Caco-2 (cell line): ENCODE measurements around the gene MCEE. TPM values are rescaled to one million over a fixed set of nuclear protein-coding genes. Genes with fewer than 3 reads are reported as not detected.
"Not testable (repeated sequence)": the region's sequence is repeated elsewhere in the genome, so short reads cannot be mapped to it uniquely, and the experiment has no call there.

ENCODE experiments used
- BruUV-seq: library from RNA; stranded (reverse); fragments of 400-500 nt; replicated peaks from 2 replicates; lab custom pipeline; 2021; lab: Mats Ljungman, UMichigan
- CTCF ChIA-PET: fragments of 300-600 bp; sonication (Branson Sonifier 250); formaldehyde crosslinking; loops from one replicate; lab custom pipeline; 2022; ENCODE audit warnings: antibody characterized with exemption; lab: Charles Lee
- POLR2A ChIA-PET: fragments of 300-600 bp; sonication (Branson Sonifier 250); formaldehyde crosslinking; loops from one replicate; lab custom pipeline; 2022; ENCODE audit warnings: antibody characterized with exemption; lab: Charles Lee
- DNase-seq, 2 experiments: peaks; one replicate each; pipeline versions ENCODE4 v3.0.0 to v3.0.0-alpha.2; 2020 to 2022
- H3K27me3 ChIP-seq: replicated peaks from 2 replicates; pipeline ENCODE4 v1.6.0; 2011; ENCODE audit warnings: low read length; ENCODE audit not compliant: control insufficient read depth, insufficient read depth
- H3K36me3 ChIP-seq: 2 replicates; pipeline ENCODE4 v1.5.1; 2011; ENCODE audit warnings: low read length; ENCODE audit not compliant: control insufficient read depth, insufficient read depth
- H3K4me1 ChIP-seq: fragments of 250-450 bp; sonication (Bioruptor Pico); 2 replicates; pipeline ENCODE4 v1.5.1; 2020; ENCODE audit warnings: mild to moderate bottlenecking
- H3K4me3 ChIP-seq: 2 replicates; pipeline ENCODE4 v1.5.1; 2011; ENCODE audit warnings: low read depth, mild to moderate bottlenecking, control low read depth, low read length
- H3K9me3 ChIP-seq: fragments of 250-450 bp; sonication (Bioruptor Pico); 2 replicates; pipeline ENCODE4 v1.5.1; 2020; ENCODE audit warnings: mild to moderate bottlenecking, moderate library complexity
- H3K27ac Mint-ChIP-seq: one replicate; pipeline ENCODE4 v1.8.0; 2022; ENCODE audit warnings: mixed read lengths; ENCODE audit not compliant: unreplicated experiment
- H3K27me3 Mint-ChIP-seq: one replicate; pipeline ENCODE4 v1.8.0; 2022; ENCODE audit warnings: mixed read lengths; ENCODE audit not compliant: insufficient read depth, unreplicated experiment
- H3K36me3 Mint-ChIP-seq: one replicate; pipeline ENCODE4 v1.8.0; 2022; ENCODE audit warnings: mild to moderate bottlenecking, mixed read lengths; ENCODE audit not compliant: insufficient read depth, unreplicated experiment
- H3K4me1 Mint-ChIP-seq: one replicate; pipeline ENCODE4 v1.8.0; 2022; ENCODE audit warnings: low read depth, mixed read lengths; ENCODE audit not compliant: unreplicated experiment
- H3K4me3 Mint-ChIP-seq: one replicate; pipeline ENCODE4 v1.8.0; 2022; ENCODE audit warnings: mild to moderate bottlenecking, moderate library complexity, mixed read lengths; ENCODE audit not compliant: unreplicated experiment
- H3K9me3 Mint-ChIP-seq: one replicate; pipeline ENCODE4 v1.8.0; 2022; ENCODE audit warnings: mixed read lengths; ENCODE audit not compliant: unreplicated experiment
- intact Hi-C: fragments of 100-400 bp; cut with micrococcal nuclease; formaldehyde crosslinking; loops from one replicate; pipeline ENCODE4 v1.10.0; 2022; ENCODE audit not compliant: unreplicated experiment
- total RNA-seq: library from RNA; stranded (reverse); gene quantifications from 2 replicates; pipeline ENCODE4 v1.2.3, GENCODE V29; 2022
- TF ChIP-seq, protein P1 (sequence below), 2 experiments: fragments of 200-600 bp in 1 of 2; IDR thresholded peaks; 1 replicate in 1 of 2; 2 replicates in 1 of 2; pipeline versions ENCODE4 v1.5.1 to v1.8.0; 2011 to 2022; ENCODE audit warnings: antibody characterized with exemption in 1 of 2, control low read depth in 1 of 2, inconsistent platforms in 1 of 2, low read depth in 1 of 2, low read length in 1 of 2, mild to moderate bottlenecking in 1 of 2, moderate library complexity in 1 of 2; ENCODE audit not compliant: insufficient read depth in 1 of 2, severe bottlenecking in 1 of 2, unreplicated experiment in 1 of 2

MCEE gene
- total RNA-seq, 1 experiment from 2014 or later: 13.7 TPM

DNA sequence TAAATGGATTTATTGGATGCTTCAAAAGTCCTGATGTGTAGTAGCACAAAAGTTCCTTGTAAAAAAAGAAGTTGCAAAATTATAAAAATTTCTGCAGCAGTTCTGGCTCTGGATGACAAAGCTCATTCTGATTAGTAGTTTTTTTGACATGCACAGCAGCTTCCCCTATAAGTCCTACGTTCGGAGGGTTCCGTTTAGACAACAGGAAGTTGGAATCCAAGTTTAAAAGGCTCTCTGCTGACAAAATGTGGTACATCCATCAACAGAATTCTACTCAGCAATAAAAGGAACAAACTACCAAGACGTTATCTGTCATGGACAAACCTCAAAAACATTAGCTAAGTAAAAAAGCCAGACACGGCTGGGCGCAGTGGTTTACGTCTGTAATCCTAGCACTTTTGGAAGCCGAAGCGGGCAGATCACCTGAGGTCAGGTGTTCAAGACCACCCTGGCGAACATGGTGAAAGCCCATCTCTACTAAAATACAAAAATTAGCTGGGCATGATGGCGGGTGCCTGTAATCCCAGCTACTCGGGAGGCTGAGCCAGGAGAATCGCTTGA, 46.2 kb downstream of the MCEE start:
- BruUV-seq, H3K9me3 Mint-ChIP-seq, H3K9me3 ChIP-seq, H3K4me3 ChIP-seq, H3K27me3 Mint-ChIP-seq, H3K36me3 Mint-ChIP-seq, H3K36me3 ChIP-seq, H3K27me3 ChIP-seq, H3K4me1 ChIP-seq, CTCF ChIA-PET, H3K27ac Mint-ChIP-seq, intact Hi-C loops, H3K4me3 Mint-ChIP-seq, H3K4me1 Mint-ChIP-seq, DNase-seq: not testable (repeated sequence)
- POLR2A ChIA-PET: interaction anchor here (0.5 kb wide), 1 partner anchor 16 kb away, joined by 4 read pairs; the partner anchor contains the start of gene NAGK

- BruUV-seq, H3K4me1 Mint-ChIP-seq, H3K9me3 Mint-ChIP-seq, H3K4me1 ChIP-seq, CTCF ChIA-PET, H3K36me3 ChIP-seq, H3K4me3 ChIP-seq, H3K27me3 Mint-ChIP-seq, H3K4me3 Mint-ChIP-seq, intact Hi-C loops, POLR2A ChIA-PET, DNase-seq, H3K27ac Mint-ChIP-seq, H3K36me3 Mint-ChIP-seq, H3K27me3 ChIP-seq, H3K9me3 ChIP-seq: not testable (repeated sequence)
Measured at GRCh38 chr2:71083297-71083696, 46.7 kb downstream of the MCEE start.

DNA sequence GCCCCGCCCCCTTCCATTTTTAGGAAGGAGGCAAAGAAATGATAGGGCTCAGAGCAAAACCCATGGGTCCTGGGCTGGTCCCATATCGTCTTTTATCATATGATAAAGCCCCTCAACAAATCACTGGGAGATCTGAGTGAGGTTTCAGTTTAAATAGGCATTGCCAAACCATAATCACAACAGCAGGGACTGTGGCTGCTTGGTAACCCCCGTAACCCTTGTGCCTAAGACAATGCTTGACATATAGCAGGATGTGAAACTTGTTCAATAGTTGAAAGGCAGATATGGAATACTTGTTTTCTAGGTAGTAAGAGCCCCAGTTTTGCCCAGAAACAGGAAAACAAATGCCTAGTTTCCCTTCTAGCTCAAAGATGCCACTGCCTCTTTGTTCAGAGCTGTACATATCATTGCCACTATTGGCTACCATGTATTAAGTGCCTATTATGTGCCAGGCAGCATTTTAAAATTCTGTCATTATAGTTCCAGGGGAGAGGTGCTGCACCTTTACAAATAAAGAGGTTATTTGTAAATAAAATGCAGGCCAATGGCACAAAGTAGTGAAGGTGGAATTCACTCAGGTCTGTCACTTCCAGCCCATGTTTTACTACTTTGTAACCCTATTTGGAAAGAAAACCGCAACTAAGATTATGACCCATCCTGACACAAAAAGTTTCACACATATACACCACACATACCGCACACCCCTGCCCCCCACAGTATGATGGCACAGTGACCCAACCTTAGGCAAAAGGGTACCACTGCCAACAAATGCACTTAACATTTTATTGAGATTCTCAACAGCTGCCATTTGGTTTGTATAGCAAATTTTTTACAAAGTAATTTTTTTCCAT, 47.4 kb downstream of the MCEE start:
- BruUV-seq: no TSS peak
- intact Hi-C loops: no loop called here
- TF ChIP-seq, protein P1, sequence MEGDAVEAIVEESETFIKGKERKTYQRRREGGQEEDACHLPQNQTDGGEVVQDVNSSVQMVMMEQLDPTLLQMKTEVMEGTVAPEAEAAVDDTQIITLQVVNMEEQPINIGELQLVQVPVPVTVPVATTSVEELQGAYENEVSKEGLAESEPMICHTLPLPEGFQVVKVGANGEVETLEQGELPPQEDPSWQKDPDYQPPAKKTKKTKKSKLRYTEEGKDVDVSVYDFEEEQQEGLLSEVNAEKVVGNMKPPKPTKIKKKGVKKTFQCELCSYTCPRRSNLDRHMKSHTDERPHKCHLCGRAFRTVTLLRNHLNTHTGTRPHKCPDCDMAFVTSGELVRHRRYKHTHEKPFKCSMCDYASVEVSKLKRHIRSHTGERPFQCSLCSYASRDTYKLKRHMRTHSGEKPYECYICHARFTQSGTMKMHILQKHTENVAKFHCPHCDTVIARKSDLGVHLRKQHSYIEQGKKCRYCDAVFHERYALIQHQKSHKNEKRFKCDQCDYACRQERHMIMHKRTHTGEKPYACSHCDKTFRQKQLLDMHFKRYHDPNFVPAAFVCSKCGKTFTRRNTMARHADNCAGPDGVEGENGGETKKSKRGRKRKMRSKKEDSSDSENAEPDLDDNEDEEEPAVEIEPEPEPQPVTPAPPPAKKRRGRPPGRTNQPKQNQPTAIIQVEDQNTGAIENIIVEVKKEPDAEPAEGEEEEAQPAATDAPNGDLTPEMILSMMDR (IDR thresholded peaks at IDR 0.05; ENCODE audit: insufficient read depth in 1 of 2, low read depth in 1 of 2, low read length in 1 of 2, severe bottlenecking in 1 of 2, unreplicated experiment in 1 of 2): no peak
- Histone ChIP-seq H3K36me3 (no peaks in the 10 kb centered on the region), H3K27me3 (no peaks in the 10 kb centered on the region), H3K9me3 (no peaks in the 10 kb centered on the region), H3K4me1 (no peaks in the 10 kb centered on the region), H3K4me3 (no peak overlapping the region)
- H3K4me3 Mint-ChIP-seq: no peak overlapping the region
- ChIA-PET POLR2A (no interaction called here), CTCF (no interaction called here)
- no peaks in the 10 kb centered on the region for H3K4me1 Mint-ChIP-seq
- H3K27me3 Mint-ChIP-seq: peaks cover 9% of the 10 kb centered on the region
- peaks cover 6% of the 10 kb centered on the region for H3K36me3 Mint-ChIP-seq
- no peak for DNase-seq
- no peak overlapping the region for H3K27ac Mint-ChIP-seq
- no peaks in the 10 kb centered on the region for H3K9me3 Mint-ChIP-seq

GRCh38 chr2:71078624-71079023, 51.4 kb downstream of the MCEE start:
- Mint-ChIP-seq H3K27me3 (no peaks in the 10 kb centered on the region), H3K4me3 (no peak overlapping the region), H3K9me3 (no peaks in the 10 kb centered on the region), H3K27ac (no peak overlapping the region), H3K36me3 (peaks cover 24% of the 10 kb centered on the region), H3K4me1 (no peaks in the 10 kb centered on the region)
- intact Hi-C loops: no loop called here
- Histone ChIP-seq H3K4me1 (no peaks in the 10 kb centered on the region), H3K4me3 (no peak overlapping the region), H3K9me3 (no peaks in the 10 kb centered on the region), H3K27me3 (no peaks in the 10 kb centered on the region), H3K36me3 (no peaks in the 10 kb centered on the region; the same call in 1 of the 2 replicates)
- TF ChIP-seq, protein P1 (IDR thresholded peaks at IDR 0.05; ENCODE audit: insufficient read depth in 1 of 2, low read depth in 1 of 2, low read length in 1 of 2, severe bottlenecking in 1 of 2, unreplicated experiment in 1 of 2): no peak
- BruUV-seq: no TSS peak
- POLR2A ChIA-PET: no interaction called here
- CTCF ChIA-PET: no interaction called here
- DNase-seq: no peak
